Measurements from ENCODE around the gene ABCA4.

DNA sequence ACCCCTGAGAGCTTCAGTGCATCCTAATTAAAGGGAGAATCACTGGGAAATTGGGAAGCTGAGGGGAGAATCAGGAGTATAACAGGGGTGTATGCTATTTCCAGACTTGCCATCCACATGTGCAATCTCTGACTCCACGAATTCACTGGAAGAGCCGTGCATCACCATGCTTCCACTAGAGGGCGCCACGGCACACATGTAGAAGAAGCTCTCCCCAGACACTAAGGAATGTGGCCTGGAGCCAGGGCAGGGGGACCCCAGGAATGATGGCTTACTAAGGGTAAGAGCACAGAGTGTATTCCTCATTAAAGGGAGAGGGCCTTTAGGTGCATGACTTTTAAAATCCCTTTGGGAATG, 81.5 kb downstream of the ABCA4 start:
- TF ChIP-seq, protein P1, sequence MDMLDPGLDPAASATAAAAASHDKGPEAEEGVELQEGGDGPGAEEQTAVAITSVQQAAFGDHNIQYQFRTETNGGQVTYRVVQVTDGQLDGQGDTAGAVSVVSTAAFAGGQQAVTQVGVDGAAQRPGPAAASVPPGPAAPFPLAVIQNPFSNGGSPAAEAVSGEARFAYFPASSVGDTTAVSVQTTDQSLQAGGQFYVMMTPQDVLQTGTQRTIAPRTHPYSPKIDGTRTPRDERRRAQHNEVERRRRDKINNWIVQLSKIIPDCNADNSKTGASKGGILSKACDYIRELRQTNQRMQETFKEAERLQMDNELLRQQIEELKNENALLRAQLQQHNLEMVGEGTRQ (IDR thresholded peaks at IDR 0.05; ENCODE audit: low read length) = no peak
- TF ChIP-seq, protein P2, sequence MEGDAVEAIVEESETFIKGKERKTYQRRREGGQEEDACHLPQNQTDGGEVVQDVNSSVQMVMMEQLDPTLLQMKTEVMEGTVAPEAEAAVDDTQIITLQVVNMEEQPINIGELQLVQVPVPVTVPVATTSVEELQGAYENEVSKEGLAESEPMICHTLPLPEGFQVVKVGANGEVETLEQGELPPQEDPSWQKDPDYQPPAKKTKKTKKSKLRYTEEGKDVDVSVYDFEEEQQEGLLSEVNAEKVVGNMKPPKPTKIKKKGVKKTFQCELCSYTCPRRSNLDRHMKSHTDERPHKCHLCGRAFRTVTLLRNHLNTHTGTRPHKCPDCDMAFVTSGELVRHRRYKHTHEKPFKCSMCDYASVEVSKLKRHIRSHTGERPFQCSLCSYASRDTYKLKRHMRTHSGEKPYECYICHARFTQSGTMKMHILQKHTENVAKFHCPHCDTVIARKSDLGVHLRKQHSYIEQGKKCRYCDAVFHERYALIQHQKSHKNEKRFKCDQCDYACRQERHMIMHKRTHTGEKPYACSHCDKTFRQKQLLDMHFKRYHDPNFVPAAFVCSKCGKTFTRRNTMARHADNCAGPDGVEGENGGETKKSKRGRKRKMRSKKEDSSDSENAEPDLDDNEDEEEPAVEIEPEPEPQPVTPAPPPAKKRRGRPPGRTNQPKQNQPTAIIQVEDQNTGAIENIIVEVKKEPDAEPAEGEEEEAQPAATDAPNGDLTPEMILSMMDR (IDR thresholded peaks at IDR 0.05; ENCODE audit: control extremely low read depth in 1 of 3, insufficient read depth in 1 of 3, low read depth in 1 of 3, low read length in 3 of 3) = peak; percentile 88 to 96 (median 91)
- TF ChIP-seq RAD21 (IDR thresholded peaks at IDR 0.05 in 1 of 2, conservative IDR thresholded peaks at IDR 0.05 in 1 of 2; ENCODE audit: low read depth in 2 of 2, low read length in 2 of 2) (peak; percentile 77 to 87), POLR2AphosphoS5 (IDR thresholded peaks at IDR 0.05; ENCODE audit: low read depth, low read length) (no peak), CEBPB (IDR thresholded peaks at IDR 0.05; ENCODE audit: low read depth, low read length) (no peak), CHD1 (IDR thresholded peaks at IDR 0.05; ENCODE audit: low read depth, low read length) (no peak), HDAC2 (IDR thresholded peaks at IDR 0.05; ENCODE audit: borderline replicate concordance in 1 of 2, low read depth in 2 of 2, low read length in 2 of 2) (no peak), EP300 (IDR thresholded peaks at IDR 0.05; ENCODE audit: borderline replicate concordance in 1 of 2, low read depth in 2 of 2, low read length in 2 of 2) (0 out of 3 replicates have a peak, but pooled peaks of 1 of the 2 experiments have one; percentile 9), GTF2F1 (IDR thresholded peaks at IDR 0.05; ENCODE audit: borderline replicate concordance, low read depth, low read length) (no peak), CREB1 (IDR thresholded peaks at IDR 0.05) (0 out of 2 replicates have a peak, but pooled peaks have one; percentile 23)
- TF ChIP-seq, protein P3, sequence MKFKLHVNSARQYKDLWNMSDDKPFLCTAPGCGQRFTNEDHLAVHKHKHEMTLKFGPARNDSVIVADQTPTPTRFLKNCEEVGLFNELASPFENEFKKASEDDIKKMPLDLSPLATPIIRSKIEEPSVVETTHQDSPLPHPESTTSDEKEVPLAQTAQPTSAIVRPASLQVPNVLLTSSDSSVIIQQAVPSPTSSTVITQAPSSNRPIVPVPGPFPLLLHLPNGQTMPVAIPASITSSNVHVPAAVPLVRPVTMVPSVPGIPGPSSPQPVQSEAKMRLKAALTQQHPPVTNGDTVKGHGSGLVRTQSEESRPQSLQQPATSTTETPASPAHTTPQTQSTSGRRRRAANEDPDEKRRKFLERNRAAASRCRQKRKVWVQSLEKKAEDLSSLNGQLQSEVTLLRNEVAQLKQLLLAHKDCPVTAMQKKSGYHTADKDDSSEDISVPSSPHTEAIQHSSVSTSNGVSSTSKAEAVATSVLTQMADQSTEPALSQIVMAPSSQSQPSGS (IDR thresholded peaks at IDR 0.05; ENCODE audit: low read length) = no peak
